Eye (tissue), 1 donor: ENCODE results near the gene RIMKLB.
A peak's percentile ranks its signal among the peaks of the same experiment; 100 is the strongest.
"Not testable (repeated sequence)": the region's sequence is repeated elsewhere in the genome, so short reads cannot be mapped to it uniquely, and the experiment has no call there.

ENCODE experiments used
- DNase-seq: peaks from one replicate; pipeline ENCODE4 v3.0.0-alpha.2; 2015

The RIMKLB gene

GRCh38 chr12:8695116-8695515 lies 2.7 kb upstream of the RIMKLB start:
- DNase-seq, result no peak

DNA sequence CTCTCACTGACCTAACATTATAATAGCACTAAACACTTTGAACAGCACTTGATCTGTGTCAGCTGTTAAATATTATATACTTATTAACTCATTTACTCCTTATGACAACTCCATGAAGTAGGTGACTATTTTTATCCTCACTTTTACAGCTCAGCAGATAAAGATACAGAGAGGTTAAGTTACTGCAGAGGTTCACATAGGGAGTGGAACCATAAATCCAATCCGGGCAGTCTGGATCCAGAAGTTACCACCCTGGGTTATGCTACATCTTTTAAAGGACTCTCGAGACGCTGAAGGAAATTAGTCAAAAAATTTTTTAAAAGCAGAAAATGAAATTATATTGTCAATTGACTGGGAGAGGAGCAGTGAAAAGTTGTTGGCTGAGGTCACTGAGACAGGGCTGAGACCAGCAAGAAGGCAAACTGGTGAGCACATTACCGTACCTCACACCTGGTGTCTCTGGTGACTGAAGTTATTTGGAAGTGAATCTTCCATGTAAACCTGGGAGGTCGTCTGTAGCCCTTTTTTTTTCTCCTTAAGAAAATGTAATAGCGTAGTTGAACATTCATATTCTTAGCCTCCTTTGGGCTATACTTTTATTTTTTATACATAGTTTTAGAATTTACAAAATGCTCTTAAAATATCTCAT lies 1.2 kb upstream of the RIMKLB start:
- DNase-seq, result peak; percentile 27

GRCh38 chr12:8697120-8697475 lies 693 bp upstream of the RIMKLB start:
- no peak for DNase-seq

DNA sequence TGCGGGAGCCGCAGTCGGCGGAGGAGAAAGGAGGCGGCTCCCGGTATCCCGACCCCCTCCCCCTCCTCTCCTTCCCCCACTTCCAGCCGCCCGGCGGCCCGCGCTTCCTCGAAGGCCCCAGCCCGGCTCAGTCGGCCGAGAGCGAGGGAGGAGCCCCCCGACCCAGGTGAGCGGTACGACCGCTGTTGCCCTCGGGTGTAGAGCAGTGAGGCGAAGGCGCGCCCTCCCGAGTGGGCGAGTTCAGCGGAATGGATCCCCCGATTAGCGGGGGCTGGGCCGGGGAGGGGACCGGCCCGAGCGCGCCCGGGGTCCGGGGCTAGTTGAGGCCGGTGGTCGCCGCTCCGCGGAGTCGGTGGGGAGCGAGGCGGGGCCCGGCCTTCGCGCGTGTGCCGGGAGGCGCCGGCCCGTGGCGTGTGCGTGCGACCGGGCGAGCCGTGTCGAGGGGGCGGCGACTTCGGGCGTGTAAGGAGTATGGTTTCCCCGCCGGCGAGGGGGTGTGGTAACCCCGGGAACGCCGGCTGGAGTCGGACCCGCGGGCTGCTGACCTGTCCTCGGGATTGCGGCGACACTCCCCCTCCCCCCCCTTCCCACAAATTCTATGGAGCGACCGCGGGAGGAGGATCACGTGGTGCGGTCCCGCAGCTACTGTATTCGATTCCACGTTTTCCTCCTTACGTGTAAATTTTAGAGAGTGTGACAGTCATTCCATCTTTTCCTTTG lies 501 bp downstream of the RIMKLB start:
- DNase-seq, result no peak

DNA sequence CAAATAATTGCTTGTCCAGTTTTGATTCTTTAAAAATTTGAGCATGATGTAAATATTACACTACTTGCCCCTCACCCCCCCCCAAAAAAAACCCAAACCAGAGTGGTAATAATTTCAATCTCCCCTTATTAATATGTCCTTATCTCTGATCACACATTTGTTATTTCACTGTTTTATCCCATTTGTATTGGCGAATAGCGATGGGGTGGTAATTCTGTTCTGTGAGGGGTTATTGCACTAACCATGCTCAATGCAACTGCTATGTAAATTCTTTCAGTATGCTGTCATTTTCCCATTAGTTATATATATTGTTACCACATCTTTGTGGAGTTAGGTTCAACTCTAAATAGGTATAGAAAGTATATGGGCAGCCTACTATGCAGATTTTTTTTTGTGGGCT lies 1.1 kb downstream of the RIMKLB start:
- DNase-seq, result no peak

DNA sequence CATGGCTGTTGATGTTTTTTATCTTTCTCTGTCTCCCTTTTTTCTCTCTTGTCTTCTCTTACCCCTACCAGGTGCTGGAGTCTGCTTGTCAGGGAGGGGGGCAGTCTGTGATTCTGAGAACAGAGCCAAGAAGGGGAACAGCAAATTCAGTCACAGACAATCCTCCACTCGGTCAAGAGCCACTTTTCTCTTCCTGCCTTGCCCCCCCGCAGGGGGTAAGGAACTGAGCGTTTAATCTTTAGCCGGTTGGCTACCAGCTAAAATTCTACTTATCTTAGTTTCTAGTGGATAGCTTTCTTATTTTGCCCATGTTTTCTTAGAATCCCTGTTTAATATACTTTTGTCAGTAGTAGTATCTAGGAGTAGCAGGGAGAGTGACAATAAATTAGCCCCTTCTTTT lies 1.9 kb downstream of the RIMKLB start:
- DNase-seq, result no peak

DNA sequence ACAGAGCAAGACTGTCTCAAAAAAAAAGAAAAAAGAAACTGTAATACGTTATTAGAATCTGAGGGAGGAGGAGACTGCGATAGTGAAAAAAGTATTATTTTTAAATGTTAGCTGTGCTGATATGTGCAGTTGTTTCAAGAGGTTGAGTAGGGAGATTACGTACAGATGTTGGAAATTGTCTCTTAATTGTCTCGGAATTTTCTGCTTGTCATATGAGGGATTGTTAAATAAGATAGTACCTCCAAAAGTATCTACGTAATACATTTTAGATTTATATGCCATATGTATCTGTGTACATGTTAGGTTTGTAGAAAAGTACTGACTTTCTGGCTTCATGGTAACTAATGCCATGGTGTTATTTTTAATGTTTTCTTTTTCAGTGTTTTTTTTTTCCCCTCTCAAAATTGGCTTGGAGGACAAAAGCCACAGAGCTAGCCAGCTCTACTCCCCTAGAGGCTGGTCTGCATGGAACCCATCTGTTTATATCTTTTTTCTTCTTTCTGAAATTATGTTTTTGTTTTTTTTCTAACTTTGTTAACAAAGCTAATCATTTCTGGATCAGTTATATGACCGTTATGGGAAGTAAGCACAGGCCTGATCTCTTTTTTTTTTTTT lies 3.4 kb downstream of the RIMKLB start:
- no peak for DNase-seq

- DNase-seq, result no peak
Measured at GRCh38 chr12:8702159-8702558, 4.4 kb downstream of the RIMKLB start.

DNA sequence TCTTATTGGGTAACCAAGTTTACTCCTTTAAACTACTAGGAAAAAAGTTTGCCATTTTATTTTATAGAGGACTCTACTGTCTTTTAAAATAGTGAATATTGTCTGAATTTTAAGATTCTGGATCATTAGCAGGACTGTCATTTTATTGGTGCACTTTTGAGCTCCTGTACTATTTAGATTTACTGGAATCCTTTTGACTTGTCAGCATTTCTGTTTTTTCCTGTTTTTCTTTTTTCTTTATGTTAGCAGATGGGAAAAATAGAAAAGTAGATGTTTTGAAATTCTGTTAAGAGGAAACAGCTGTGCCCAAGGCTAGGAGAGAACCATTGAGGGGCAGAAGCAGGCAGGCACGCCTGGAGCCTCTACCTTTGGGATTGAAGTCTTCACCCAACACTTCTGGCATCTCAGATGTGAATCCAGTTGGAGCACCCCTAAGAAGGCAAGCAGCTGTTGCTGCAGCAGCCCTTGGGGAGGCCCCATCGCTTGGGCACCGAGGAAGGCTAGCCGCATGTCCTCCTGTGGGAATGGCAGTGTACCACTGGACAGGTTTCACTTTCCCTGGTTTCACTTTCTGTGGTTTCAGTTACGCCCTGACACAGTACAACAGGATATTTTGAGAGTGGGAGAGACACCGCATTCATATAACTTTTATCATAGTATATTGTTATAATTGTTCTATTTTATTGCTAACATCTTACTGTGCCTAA lies 11.5 kb downstream of the RIMKLB start:
- DNase-seq, result no peak

DNA sequence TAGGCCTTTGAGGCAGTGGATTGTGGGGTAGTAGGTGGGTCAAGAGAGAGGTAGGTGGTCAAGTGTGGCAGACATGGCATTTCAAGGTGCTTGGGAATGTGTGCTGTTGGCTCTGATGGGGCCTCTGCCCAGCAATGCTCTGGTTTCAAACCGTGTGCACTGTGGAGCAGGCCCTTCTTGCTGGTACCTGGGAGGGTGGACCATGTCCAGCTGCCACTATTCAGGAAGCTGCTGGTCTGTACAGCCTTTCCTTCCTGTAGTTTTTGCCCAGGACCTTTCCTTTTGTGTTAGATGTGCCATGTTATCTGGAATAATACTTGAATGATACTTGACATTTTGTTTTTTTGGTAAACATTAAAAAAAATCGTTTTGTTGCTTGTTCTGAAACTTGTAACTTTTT lies 14.8 kb downstream of the RIMKLB start:
- DNase-seq, result no peak

DNA sequence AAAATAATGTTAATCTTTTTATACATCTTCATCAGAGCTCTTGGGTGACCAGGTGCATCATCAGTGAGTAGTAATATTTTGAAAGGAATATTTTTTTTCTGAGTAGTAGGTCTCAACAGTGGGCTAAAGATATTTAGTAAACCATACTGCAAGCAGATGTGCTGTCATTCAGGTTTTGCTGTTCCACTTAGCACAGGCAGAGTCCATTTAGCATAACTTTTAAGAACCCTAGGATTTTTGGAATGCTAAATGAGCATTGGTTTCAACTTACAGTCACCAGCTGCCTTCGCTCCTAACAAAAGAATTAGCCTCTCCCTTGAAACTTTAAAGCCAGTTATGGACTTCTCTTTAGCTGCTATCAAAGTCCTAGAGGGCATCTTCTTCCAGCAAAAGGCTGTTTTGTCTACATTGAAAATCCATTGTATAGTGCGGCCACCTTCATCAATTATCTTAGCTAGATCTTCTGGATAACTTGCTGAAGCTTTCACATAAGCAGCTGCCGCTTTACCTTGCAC lies 24.6 kb downstream of the RIMKLB start:
- DNase-seq, result no peak

- DNase-seq, result no peak
Measured at GRCh38 chr12:8734873-8735381, 37.1 kb downstream of the RIMKLB start.

DNA sequence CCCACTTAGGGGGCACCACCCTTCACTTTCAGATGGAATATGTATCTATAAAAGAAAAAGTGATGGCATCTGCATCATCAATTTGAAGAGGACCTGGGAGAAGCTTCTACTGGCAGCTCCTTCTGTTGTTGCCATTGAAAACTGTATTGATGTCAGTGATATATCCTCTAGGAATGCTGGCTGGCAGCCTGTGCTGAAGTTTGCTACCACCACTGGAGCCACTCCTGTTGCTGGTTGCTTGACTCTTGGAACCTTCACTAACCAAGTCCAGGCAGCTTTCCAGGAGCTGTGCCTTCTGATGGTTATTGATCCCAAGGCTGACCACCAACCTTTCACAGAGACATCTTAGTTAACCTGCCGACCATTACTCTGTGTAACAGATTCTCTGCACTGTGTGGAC lies 44.7 kb downstream of the RIMKLB start:
- DNase-seq, result no peak

GRCh38 chr12:8743121-8743520 lies 45.3 kb downstream of the RIMKLB start:
- DNase-seq, result not testable (repeated sequence)

DNA sequence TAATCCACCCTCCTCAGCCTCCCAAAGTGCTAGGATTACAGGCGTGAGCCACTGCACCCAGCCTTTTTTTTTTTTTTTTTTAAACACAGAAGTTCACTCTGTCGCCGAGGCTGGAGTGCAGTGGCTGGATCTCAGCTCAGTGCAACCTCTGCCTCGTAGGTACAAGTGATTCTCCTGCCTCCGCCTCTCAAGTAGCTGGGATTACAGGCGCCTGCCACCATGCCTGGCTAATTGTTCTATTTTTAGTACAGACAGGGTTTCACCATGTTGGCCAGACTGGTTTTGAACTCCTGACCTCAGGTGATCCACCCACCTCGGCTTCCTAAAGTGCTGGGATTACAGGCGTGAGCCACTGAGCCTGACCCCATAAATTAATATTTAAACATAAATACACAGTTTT lies 47.8 kb downstream of the RIMKLB start:
- not testable (repeated sequence) for DNase-seq

DNA sequence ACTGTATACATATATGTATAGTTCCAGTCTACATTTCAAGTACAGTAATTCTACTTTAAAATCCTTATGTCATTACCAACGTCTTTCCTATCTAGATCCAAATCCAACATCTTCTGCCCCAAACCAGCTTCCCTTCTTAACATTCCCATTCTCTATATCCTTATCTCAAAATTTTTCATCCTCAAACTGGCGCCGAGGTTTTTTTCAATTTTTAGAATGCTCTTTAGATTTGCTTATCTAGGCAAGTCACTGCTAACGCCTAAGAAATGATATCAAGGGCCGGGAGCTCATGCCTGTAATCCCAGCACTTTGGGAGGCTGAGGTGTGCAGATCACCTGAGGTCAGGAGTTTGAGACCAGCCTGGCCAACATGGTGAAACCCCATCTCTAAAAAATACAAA lies 48.3 kb downstream of the RIMKLB start:
- no peak for DNase-seq

DNA sequence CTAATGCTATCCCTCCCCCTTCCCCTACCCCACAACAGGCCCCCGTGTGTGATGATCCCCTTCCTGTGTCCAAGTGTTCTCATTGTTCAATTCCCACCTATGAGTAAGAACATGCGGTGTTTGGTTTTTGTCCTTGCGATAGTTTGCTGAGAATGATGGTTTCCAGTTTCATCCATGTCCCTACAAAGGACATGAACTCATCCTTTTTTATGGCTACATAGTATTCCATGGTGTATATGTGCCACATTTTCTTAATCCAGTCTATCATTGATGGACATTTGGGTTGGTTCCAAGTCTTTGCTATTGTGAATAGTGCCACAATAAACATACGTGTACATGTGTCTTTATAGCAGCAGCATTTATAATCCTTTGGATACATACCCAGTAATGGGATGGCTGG lies 62.3 kb downstream of the RIMKLB start:
- DNase-seq, result not testable (repeated sequence)

GRCh38 chr12:8762701-8763100 lies 64.9 kb downstream of the RIMKLB start:
- not testable (repeated sequence) for DNase-seq

DNA sequence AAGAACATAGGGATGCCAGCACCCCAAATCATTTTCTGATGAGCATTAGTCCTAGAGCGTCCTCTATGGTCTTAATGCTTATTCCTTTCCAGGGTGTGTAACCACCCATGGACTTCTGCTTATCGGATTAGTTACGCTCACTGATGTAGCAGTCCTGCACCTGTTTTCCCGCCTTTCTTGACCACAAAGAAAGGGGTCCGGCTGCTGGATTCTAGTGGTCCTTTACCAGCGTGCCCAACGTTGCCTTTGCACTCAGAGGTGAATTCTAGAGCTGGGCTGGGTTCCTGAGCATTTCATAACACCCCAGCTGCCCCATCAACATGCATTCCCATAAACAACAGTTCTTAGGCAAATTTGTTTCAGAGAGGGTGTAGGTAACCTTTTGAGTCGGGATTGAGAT lies 68.3 kb downstream of the RIMKLB start:
- not testable (repeated sequence) for DNase-seq

GRCh38 chr12:8770499-8770898 lies 72.7 kb downstream of the RIMKLB start:
- DNase-seq, result no peak

DNA sequence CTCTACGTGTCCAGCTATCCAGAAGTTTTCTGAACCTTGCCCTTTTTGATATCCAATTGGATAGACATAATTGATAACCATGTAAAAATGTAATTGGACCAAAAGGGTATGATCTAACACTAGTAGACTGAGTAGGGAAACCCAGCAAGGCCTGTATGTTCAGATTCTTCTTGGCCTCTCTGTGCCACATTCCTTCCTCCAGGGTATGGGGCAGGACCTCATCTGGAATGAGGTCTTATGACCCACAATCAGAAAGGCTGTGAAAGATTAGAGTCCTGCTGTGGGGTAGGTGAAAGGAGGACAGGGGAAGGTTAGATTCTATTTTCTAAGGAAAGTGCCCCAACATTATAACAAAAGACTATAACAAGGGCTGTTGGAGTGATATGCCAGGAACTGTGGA lies 73.3 kb downstream of the RIMKLB start:
- DNase-seq, result no peak

DNA sequence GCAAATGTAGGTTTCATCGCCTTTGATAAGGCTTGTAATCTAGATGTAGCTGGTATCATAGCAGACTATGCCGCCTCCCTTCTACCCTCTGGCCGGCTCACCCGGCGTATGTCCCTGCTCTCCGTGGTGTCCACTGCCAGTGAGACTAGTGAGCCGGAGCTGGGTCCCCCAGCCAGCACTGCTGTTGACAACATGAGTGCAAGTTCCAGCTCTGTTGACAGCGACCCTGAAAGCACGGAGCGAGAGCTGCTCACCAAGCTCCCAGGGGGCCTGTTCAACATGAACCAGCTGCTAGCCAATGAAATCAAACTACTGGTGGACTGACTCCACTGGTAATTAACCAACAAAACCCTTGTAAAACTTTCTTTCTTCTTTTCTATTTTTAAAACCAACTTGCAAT lies 75.7 kb downstream of the RIMKLB start:
- DNase-seq, result peak; percentile 23

DNA sequence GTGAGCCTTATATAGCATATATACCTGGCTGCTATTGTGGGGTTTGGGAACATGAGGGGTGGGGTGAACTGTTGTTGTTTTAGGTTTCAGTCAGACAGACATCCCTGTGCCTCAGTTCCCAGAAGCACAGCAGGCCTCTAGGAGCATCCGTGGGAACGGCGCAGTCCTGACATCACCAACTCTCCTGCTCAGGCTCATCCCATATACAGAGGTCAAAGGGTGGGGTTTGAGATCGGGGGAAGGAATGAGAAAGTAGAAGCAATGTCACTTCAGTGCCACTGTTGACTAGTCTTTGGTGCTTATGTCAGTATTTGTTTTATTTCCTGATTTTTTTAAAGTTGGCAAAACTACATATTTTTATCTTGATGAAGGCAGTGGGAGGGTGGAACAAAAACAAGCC lies 81.5 kb downstream of the RIMKLB start:
- DNase-seq, result no peak
